HG03439 (cell line): ENCODE data around the gene PIK3AP1.
"Not testable (repeated sequence)": the region's sequence is repeated elsewhere in the genome, so short reads cannot be mapped to it uniquely, and the experiment has no call there.

Experiments used
- ATAC-seq: cut with Tn5 transposase; IDR thresholded peaks from one replicate; pipeline ENCODE4 v1.9.1; 2021; ENCODE audit warnings: mild to moderate bottlenecking, moderate library complexity; ENCODE audit not compliant: unreplicated experiment

The PIK3AP1 gene

GRCh38 chr10:96699613-96700012 is 20.7 kb downstream of the PIK3AP1 start:
- no peak for ATAC-seq

- not testable (repeated sequence) for ATAC-seq
These were observed 22.0 kb downstream of the PIK3AP1 start for GRCh38 chr10:96698305-96698704.

- ATAC-seq = no peak
These were observed 22.9 kb downstream of the PIK3AP1 start for GRCh38 chr10:96697438-96697837.

- ATAC-seq = no peak
These were observed 23.4 kb downstream of the PIK3AP1 start for GRCh38 chr10:96696845-96697425.

- no peak for ATAC-seq
These were observed 24.2 kb downstream of the PIK3AP1 start for GRCh38 chr10:96695975-96696634.

- ATAC-seq = no peak
These were observed 24.9 kb downstream of the PIK3AP1 start for GRCh38 chr10:96695366-96695765.

GRCh38 chr10:96693431-96693830 is 26.9 kb downstream of the PIK3AP1 start:
- ATAC-seq = no peak

GRCh38 chr10:96692427-96692826 is 27.9 kb downstream of the PIK3AP1 start:
- ATAC-seq = no peak

GRCh38 chr10:96691761-96692160 is 28.6 kb downstream of the PIK3AP1 start:
- no peak for ATAC-seq

- no peak for ATAC-seq
These were observed 29.3 kb downstream of the PIK3AP1 start for GRCh38 chr10:96690755-96691730.

GRCh38 chr10:96688789-96689188 is 31.5 kb downstream of the PIK3AP1 start:
- ATAC-seq = no peak

- ATAC-seq = no peak
These were observed 32.8 kb downstream of the PIK3AP1 start for GRCh38 chr10:96687317-96688012.

- ATAC-seq = no peak
These were observed 33.8 kb downstream of the PIK3AP1 start for GRCh38 chr10:96686514-96686913.

- ATAC-seq = no peak
These were observed 35.0 kb downstream of the PIK3AP1 start for GRCh38 chr10:96685306-96685705.

- ATAC-seq = no peak
These were observed 35.5 kb downstream of the PIK3AP1 start for GRCh38 chr10:96684826-96685225.

GRCh38 chr10:96683710-96684109 is 36.6 kb downstream of the PIK3AP1 start:
- no peak for ATAC-seq

- ATAC-seq = no peak
These were observed 37.2 kb downstream of the PIK3AP1 start for GRCh38 chr10:96683065-96683464.

- ATAC-seq = no peak
These were observed 38.8 kb downstream of the PIK3AP1 start for GRCh38 chr10:96681524-96681923.

- not testable (repeated sequence) for ATAC-seq
These were observed 39.9 kb downstream of the PIK3AP1 start for GRCh38 chr10:96680463-96680862.

GRCh38 chr10:96678725-96679124 is 41.6 kb downstream of the PIK3AP1 start:
- no peak for ATAC-seq
